HTERT RPE-1 (cell line): Measurements from ENCODE around the gene SETBP1.

Experiments used
- in situ Hi-C: fragments of 300-500 bp; cut with MboI; formaldehyde crosslinking; loops from 4 replicates; pipeline ENCODE4 v1.14.3; 2020; ENCODE audit warnings: low sequenced_read_pairs

SETBP1 gene

DNA sequence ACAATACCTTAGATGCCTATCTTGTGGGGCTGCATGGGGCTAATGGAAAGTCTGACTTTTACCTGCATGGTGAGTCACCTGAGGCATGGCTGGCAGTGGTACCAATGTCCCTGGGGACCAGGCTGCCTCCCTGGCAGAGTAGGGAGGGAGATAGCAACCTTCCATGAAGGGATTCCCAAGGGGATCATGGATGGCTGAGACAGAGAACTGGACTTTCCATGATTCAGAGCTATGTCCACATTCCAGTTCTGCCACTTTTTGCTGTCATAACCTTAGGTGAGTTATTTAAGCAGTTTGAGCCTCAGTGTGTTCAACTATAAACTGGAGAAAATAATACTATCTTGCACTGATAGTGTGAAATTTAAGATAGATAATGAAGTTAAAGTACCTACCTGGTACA is 178.6 kb downstream of the SETBP1 start:
- in situ Hi-C loops: no loop called here

DNA sequence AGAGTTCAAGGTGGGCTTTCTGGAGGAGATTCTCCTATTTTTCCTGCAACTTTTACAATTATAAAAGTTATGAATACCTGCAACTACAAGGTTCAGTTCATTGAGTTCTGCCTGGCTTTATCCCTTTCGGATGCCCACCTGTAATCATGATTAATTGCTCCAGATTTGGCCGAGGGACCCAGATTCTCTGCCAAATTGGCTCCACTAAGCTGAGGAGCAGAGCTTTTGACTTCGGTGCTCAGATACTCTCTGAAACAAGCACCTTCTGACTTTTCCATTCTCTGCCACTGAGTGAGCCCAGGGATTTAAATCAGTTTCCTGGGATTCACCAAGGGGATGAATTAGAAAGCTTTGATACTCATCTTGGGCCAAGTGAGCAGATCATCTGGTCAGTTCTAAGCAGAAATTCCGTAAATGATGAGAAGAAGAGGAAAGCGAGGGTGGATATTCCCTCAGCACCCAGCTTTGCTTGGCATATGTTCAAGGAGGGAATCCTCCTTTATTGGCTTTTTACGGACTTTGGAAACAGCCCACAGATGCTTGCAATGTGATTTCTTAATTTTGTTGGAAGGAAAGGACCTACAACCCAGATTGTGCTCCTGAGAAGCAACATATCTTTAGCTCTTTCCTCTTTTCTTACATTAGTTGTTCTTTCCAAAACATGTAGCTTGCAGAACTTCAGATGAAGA is 179.2 kb downstream of the SETBP1 start:
- in situ Hi-C loops: no loop called here

DNA sequence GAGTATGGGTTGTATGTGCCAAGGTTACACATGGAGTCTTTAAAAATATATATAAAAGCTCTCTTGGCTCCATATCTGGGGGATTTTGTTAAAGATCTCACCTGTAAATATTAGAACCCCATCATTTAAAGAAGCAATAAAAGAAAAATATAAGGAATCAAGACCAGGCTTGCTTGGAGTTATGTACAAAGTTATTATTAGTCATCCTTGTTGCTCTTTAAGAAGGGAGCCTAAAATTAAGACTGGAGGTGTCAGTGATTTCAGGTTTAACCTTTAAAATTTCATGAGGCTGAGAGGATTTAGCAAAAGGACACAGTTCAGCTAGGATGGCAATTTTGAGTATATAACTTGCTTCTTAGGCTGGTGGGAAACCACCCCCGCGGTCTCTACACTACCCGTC is 181.4 kb downstream of the SETBP1 start:
- in situ Hi-C loops: no loop called here

DNA sequence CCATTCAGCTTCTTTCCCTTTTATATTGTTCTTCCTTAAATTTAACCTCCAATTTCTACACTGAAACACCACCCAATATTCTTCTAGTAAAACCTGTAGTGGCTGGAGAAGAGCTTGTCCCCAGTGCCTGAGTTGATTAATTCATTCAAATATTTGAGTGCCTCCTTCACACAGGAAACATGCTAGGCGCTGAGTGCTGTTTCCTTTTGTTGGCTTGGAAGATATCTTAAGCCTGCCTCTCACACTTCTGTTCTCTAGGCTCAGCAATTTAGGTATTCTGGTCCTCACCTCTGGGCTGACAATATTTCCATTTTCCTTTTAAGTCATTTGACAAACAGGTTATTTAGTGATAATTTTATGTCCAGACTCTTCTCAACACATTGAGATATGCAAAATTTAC is 185.4 kb downstream of the SETBP1 start:
- in situ Hi-C loops: no loop called here

DNA sequence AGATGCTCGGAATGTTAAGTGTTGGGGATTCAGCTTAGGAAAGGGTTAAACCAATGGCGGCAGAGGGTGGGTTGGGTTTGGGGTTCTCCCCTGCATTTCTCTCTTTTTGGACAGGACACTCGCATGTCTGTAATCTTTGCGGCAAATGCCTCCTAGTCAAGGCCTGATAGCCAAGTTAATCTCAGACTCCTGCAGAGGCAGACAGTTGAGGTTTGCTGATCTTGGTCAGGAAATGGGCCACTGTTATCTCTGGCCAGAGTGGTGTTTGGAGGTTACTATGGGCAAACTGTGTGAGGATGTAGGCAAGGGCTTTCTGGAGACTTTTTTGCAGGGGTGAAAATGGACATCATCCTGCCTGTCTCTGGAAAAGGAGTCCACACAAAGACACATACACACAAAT is 188.8 kb downstream of the SETBP1 start:
- in situ Hi-C loops: no loop called here

DNA sequence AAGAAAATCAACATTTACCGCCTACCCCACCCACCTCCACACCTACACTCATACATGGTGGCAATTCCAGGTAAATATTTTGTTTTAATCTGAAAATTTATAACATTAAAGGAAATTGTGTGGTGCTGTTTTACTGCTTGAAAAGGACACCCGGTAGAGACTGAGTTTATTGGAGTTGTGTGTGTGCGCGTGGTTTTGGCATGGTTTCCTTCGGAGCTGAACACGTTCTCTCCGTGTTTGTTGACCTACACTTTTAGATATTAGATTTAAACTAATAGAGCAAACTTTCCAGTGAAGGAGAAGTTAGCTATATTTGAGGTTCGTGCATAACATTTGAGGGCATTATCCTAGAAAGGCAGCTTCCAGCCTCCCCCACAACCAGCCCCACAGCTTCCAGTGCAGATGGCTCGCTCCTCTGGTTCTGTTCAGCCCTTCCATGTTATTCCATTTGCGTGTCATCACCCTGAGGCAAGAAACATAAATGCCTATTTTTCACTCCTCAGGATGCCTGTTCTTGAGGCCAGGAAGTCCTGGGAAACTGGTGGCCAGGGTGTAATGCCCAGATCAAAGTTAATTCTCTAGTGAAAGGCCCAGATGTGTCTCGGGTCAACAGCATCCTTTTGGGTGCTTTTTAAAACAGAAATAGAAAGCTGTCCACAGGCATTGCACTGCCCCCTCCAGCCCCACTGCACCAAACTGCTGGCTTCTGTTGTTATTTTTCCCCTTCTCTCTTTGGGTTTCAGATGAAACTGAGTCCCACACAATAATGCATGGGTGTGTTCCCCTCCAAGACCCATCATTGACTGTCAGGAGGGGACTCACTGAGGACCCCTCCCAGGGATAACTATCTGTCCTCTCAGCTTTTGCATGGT is 190.2 kb downstream of the SETBP1 start:
- in situ Hi-C loops: no loop called here

DNA sequence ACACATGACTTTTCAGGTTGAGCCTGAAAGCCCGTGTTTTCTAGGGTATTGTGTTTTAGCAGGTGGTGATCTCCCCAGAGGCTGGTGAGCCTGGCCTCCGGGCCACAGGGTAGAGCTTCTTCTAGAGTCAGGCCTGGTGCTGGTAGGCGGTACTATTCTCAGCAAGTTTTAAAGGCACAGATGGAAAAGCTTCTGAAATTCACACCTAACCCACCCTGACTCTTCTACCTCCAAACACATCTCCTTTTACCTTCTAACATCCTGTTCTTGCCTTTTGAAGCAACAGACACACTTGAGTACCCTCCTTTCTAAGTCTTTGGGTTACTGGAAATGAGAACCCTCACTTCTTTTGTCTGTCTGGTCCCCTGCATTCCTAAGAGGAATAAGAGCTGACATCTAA is 191.1 kb downstream of the SETBP1 start:
- in situ Hi-C loops: no loop called here

DNA sequence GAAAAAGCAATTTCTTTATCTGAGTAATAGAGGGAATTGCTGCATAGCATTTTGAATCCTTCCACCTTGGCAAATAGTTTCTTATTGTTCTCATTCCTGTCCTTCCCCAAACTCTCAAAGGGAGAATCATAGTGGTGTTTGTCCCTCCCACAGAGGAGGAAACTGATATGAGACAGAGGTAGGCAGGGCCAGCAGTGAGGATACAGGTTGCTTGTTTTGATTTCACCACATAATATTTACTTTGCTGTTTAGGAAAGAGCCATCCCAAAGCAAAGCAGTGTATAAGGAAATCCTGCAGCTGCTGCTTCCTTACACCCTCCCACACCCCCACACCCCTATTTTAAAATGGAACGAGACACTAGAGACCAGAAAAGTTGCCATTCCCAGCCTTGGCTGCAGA is 195.3 kb downstream of the SETBP1 start:
- in situ Hi-C loops: no loop called here

DNA sequence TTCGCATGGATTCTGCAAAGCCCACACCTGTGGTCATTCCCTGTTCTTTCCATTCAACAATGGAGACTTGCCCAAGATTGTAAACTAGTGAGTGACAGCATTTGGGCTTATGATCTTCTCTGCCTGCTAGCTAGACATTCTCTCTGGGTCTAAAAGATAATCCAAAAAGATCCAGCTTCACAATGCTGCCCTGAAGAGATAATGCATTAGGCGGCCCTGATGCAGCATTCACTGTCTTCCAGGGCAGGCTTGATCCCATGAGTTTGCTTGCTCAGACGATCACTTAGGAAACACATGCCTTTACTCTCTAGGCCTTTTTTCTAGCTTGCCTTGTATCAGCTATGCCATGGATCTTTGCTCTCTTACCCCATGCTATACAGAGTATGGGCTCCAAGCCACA is 196.1 kb downstream of the SETBP1 start:
- in situ Hi-C loops: no loop called here

DNA sequence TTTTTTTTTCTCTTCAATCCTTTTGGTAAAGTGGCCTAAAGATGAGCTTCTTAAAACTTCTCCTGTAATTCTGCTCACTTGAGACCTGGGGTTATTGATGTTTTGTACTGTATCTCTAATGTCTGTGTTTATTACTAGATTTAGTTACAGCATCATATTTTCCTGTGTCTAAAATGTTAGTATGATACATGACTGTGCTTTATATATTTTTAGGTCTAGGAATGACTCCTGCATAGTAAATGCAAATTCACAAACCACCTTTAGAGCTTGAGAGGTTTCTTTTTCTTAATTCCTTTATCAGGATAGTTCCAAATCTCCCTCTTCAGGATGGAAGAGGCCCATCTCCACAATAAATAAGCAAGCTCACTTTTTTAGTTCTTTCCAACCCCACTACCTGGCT is 197.6 kb downstream of the SETBP1 start:
- in situ Hi-C loops: no loop called here

DNA sequence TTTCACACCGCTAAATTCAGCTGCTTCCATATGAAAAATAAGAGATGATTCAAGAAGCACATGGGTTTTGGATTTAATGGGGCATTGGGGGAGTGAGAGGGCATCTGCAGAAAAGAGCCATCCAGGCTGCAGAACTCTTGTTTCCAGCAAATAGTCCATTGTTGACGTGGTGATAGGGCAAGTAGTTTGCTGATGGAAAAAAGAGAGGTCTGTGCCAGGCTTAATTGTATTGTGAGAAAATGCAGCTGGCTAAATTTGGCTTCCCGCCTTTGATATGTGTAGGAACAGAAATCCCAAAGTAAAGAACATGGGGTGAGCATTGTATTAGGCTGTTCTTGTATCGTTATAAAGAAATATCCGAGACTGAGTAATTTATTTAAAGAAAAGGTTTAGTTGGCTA is 199.5 kb downstream of the SETBP1 start:
- in situ Hi-C loops: no loop called here

DNA sequence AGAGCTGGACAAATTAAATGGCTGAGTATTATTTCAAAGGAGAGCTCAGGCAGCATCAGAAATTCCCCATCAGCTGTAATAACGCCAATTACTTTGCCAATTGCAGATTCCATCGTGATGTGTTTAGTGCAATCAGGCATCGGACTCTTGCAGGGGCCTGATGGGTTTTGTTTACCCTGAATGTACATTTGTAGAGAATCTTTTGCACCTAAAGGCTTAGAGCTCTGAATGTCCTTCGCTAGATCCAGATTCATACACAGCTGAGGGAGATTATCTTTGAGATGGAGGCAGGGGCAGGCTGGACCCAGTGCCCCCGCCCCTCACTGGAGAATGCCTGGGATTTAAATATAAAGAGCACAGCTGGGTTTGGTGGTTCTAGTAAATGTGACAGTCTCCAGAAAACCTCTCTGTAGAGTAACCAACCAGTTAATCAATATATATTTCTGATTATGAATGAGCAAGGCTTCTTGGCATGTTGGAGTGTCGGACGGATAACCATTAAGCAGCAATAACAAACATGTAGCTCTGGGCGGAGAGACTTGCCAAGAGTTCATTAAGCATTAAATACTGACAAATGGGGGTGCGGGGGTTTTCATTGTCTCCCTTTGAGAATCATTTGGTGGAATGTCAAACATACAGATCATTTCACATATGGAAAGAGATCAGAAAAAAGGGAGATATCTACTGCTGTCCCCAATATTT is 200.9 kb downstream of the SETBP1 start:
- in situ Hi-C loops: no loop called here

DNA sequence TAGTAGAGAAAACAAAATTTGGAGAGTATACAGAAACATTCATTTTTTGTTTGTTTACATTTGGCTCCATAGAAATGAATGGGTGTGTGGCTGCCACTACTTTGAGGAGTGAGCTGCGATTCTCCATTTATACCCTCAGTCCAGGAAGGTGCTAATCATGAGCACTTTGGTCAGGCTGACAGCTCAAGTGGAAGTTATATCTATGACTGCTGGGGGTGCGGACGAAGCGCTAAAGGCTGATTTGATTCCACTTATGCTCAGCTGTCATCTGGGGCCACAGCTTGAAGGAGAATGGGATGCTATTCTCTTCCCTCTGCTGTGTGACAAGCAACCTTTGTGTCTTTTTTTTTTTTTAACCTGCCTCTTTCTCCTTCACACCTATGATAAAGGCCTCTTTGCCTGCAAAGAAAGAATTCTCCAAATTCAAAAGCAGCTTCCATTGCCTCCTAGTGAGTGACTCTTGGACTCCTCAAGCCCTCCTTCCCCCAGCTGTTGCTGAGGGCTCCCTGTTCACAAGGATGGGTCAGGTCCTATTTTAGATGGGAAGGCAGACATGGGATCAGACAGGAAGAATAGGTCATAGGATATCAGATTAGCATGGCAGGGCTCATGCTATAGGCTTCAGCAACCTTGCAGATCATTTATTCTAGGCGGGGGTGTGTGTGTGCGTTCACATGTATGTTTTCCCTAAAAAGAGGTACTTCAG is 201.6 kb downstream of the SETBP1 start:
- in situ Hi-C loops: no loop called here

DNA sequence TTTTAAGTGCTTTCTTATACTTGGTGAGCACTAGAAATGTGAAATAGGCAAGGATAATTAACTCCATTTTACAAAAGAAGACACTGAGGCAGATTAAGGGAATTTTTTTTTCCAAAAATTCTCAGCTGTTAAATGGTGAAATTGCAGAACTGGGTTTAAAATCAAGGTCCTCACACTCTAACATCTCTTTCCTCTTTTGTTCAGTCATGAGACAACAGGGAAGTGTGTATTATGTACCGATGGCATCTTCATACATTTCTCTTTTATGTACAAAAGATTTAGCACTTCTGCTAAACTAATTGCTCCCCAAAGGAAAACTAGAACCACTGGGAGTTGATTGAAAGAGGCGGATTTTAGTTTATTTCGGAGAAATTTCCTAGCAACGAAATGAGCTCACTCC is 203.0 kb downstream of the SETBP1 start:
- in situ Hi-C loops: no loop called here

DNA sequence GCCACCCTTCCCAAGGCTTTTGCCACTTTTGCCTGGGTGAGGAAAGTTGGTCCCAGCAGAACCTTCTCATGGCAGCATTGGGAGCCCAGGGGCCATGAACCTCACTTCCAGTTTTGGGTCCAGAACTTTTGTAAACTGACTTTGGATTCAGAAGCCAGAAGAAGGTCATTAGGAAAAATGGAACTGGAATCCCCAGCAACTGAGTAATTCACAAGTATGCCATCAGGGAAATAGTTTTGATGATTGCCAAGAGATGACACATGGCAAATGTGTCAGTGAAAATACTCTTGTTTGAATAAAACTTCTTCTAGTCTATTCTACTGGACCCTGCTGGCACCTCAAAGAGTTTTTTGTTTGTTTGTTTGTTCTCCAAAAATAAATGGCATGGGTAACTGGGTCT is 203.7 kb downstream of the SETBP1 start:
- in situ Hi-C loops: no loop called here

DNA sequence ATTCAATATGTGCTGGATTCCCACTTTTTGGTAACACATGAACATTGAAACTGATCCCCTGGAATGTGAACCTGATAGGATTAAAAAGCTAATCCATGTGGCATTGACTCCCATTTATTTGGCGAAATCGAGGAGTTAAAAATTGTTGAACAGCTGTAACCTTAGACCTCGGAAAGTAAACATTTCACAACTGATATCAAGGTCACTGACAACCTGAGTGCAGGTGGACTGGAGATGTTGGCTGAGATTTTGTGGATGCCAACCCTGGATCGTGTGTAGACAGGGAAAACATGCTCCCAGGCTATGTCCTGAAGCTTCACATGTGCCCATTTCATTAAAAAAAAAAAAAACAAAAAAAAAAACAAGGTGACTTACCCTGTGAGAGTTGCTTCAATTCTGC is 204.8 kb downstream of the SETBP1 start:
- in situ Hi-C loops: no loop called here

DNA sequence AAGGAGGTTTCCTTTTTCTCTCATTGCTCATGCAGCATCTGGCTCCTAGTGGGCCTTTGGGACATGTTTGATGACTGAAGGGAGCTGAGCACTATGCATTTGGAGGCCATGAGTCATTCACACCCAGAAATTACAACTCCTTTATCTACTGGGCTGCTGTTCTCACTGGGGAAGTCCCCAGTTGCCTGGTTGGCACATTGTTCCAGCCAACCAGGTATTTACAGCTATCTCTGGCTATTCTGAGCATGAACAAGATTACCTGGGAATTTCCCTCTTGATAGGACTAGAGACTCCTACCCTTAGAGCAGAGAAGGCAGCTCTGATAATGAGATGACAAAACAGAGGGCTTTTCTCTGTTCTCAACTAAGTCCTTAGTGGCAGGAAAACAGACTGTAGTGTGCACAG is 206.5 kb downstream of the SETBP1 start:
- in situ Hi-C loops: no loop called here

DNA sequence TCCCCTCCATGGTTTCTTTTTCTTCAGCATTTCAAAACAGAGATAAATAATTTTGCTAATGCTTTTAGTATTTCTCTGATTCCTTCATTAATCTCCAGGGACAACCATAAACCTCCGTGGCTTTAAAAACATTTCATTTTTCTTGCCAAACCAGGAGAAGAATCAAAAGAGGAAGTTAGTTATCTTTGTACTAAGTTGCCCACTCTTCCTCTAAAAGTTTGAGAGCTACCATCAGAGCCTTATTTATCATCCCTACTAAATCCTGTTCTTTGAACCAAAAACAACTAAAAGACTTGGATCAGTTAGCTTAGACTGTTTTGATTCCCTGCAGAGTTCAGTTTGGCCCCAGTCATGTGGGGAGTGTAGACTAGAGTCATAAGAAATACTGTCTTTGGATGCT is 208.4 kb downstream of the SETBP1 start:
- in situ Hi-C loops: no loop called here

DNA sequence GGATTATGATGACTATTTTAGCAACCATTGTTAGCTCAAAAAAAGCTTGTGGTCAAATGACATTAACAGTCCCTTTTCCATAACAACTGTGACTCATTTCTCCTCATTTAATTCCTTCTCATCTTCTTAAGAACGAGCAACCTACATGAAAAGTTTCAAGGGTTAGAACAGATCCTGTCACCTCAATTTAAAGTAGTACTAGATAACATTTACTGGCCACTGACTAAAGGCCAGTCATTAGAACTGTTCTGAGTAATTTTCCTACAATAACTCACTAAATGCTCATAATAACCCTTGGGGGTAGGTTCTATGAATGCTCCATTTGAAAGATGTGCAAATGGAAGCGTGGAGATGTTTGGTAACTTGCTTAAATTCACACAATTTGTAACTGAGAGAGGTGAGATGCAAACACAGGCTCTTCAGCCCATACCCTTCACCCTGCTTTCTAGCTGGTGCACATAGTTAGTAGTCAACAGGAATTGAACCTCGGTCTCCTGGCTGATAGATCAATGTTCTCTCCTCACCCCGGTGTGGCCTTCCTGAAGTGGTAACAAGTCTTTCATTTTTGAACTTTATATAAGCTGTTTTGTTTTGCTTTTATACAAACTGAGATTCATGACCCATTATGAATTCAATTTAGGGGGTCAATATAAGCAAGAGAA is 212.5 kb downstream of the SETBP1 start:
- in situ Hi-C loops: no loop called here

DNA sequence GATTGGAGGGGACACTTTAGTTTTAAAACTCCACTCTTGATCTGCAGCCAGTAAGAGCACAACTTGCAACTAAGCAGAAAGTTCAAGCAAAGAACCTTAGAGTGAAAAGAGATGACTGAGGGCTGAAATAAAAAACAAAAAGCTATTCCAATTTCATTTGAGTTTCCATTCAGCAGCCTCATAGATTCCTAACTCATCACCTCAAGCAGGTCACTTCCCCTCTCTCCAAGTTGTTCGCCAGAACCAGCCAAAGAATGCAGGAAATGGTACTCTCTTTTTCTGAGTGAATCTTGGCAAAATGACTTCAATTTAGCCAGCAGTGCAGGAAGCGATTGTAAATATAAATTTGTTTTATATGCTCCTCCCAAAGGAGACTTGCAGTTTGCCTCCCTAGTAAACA is 213.3 kb downstream of the SETBP1 start:
- in situ Hi-C loops: no loop called here
